Esophagus (tissue), 2 donors: ENCODE measurements around the gene IFT43. TPM values are rescaled to one million over a fixed set of nuclear protein-coding genes. Genes with fewer than 3 reads are reported as not detected.
A peak's percentile ranks its signal among the peaks of the same experiment; 100 is the strongest.

Experiments used
- H3K27ac ChIP-seq, 2 donors: one replicate each; pipeline ENCODE4 v1.5.1; 2013; ENCODE audit warnings: low read depth in 2 of 2, mild to moderate bottlenecking in 2 of 2, inconsistent platforms in 1 of 2, low read length in 1 of 2, moderate library complexity in 1 of 2
- H3K27me3 ChIP-seq, 2 donors: one replicate each; pipeline ENCODE4 v1.6.1; 2013; ENCODE audit warnings: low read length in 2 of 2, control low read depth in 1 of 2, mild to moderate bottlenecking in 1 of 2; ENCODE audit not compliant: insufficient read depth in 2 of 2, control insufficient read depth in 1 of 2
- H3K36me3 ChIP-seq, 2 donors: one replicate each; pipeline ENCODE4 v1.6.1; 2013; ENCODE audit warnings: low read length in 1 of 2; ENCODE audit not compliant: control insufficient read depth in 2 of 2, insufficient read depth in 2 of 2
- H3K4me1 ChIP-seq, 2 donors: one replicate each; pipeline ENCODE4 v1.6.1; 2013; ENCODE audit warnings: low read length in 1 of 2; ENCODE audit not compliant: control insufficient read depth in 2 of 2, insufficient read depth in 2 of 2
- H3K4me3 ChIP-seq, 2 donors: one replicate each; pipeline ENCODE4 v1.5.1; 2013; ENCODE audit warnings: low read length in 2 of 2, mild to moderate bottlenecking in 2 of 2, low read depth in 1 of 2, moderate library complexity in 1 of 2
- H3K9me3 ChIP-seq, 2 donors: one replicate each; pipeline ENCODE4 v1.6.1; 2013; ENCODE audit warnings: mild to moderate bottlenecking in 2 of 2, low read depth in 1 of 2, low read length in 1 of 2, moderate library complexity in 1 of 2; ENCODE audit not compliant: control insufficient read depth in 2 of 2, insufficient read depth in 1 of 2
- WGBS, 2 donors: extraction: QIAGEN DNeasy Blood & Tissue Kit; methylation state at CpG; one replicate each; pipeline ENCODE4 v1.1.7; 2013; 5-methylcytosine and 5-hydroxymethylcytosine counted together
- polyA plus RNA-seq, 2 donors: library from polyadenylated mRNA; stranded (reverse); fragments of 200-250 nt; gene quantifications; one replicate each; pipeline ENCODE4 v1.2.3, GENCODE V29; 2013
- donor health status: healthy with polysubstance abuse.
- donor health status: Bipolar disorder and iron deficiency.

Gene IFT43
- polyA plus RNA-seq, 2 donors: 25.2 to 27.7 TPM

DNA sequence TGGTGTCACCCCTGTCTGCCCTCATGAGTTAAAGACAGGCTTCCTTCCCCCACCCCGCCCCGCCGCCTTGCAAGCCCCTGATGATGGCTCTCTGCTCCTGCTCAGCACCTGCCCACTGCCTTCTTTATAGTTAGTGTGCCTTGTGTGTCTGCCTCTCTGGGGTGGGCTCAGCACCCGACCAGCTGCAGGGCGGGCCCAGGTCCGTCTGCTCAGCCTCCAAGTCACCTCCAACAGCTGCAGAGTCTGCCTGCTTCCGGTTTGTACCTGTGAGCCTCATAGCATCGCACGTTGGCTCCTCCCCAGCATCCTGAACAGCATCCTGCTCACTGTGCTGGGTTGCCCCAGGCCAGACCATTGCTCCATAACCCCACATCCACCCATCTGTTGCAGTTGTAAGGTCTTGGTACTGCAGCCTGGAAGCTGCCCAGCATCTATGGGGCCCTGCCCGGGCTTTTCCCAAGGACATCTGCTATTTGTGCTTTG, 7.3 kb upstream of the IFT43 start:
- Histone ChIP-seq H3K27me3 (no peaks in the 10 kb centered on the region), H3K9me3 (no peaks in the 10 kb centered on the region), H3K36me3 (no peaks in the 10 kb centered on the region), H3K4me3 (no peak overlapping the region), H3K4me1 (peaks cover 5 to 13% of the 10 kb centered on the region in 2 donors), H3K27ac (no peak overlapping the region)
- 64 to 67% methylated on average over 10 of the region's 10 CpGs for WGBS, 2 donors

GRCh38 chr14:75979071-75979571, 6.4 kb upstream of the IFT43 start:
- Histone ChIP-seq H3K4me1 (peaks cover 5 to 13% of the 10 kb centered on the region in 2 donors), H3K36me3 (no peaks in the 10 kb centered on the region), H3K9me3 (no peaks in the 10 kb centered on the region), H3K27ac (peak overlapping the region in 1 of 2 donors; percentile 37), H3K4me3 (no peak overlapping the region), H3K27me3 (no peaks in the 10 kb centered on the region)
- WGBS, 2 donors: 51 to 58% methylated on average over 14 of the region's 14 CpGs

DNA sequence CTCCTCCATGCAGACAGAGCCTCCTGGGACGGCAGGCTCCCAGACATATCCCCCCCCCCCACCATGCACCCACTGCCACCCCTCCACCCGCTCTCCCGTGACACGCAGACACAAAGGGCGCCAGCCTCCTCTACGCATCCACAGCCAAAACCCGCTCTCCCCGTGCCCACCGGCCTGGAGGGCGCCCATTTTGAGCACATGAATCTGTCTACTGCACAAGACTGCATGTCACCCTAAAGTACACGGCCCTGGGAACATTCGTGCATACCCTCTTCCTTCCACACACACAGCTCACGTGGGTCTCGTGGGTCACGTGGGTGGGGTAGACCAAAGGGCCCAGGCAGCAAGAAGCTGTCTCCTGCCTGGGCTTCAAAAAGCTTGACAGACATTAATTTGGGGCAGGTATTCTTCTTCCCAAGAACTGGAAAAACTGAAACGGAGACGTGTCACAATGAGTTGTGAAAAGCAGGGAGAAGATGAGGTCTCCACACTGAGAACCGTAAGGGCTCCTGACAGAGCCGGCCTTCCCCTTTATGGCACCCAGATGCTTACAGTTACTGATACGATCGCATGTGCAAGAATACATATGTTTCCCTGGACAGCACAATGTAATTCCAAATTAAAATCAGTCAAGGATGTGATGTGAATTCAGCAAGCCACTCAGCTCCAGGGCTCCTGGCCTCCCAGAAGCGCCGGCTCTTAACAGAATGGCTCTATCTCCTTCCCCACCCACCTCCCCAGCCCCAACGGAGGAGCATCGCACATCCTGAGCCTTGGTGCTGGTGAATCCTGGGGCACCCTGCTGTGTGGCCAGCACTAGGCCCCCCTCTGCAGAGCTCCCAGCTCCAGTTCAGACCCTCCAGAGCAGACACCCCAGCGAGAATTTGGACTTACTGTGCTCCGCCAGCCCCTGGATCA, 5.7 kb upstream of the IFT43 start:
- WGBS, 2 donors: 62 to 66% methylated on average over 27 of the region's 27 CpGs
- H3K4me1 ChIP-seq: peaks cover 5 to 13% of the 10 kb centered on the region in 2 donors
- no peaks in the 10 kb centered on the region for H3K9me3 ChIP-seq

DNA sequence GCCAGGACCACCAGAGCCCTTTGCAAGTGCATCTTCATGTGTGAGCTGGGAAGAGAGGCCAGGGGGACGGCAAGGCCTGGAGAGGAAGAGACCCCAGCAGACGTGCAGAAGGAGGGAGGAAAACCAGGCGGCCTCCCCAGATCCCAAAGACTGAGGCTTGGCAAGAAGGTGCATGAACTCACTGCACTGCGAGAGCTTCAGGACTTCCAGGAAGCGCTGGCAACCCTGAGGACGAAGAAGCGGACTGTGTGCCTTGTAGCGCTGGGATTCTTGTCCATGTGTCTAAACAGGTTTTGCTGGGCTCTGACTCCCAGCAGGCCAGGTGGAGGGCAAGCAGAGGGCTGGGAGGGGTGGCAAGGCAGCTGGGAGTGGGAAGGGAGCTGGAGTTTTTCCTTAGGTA, 4.7 kb upstream of the IFT43 start:
- 41 to 43% methylated on average over 8 of the region's 8 CpGs for WGBS, 2 donors
- Histone ChIP-seq H3K4me3 (peak overlapping the region in 1 of 2 donors; percentile 82), H3K27ac (peak overlapping the region; percentile 87 to 92), H3K4me1 (peaks cover 5 to 13% of the 10 kb centered on the region in 2 donors), H3K36me3 (no peaks in the 10 kb centered on the region), H3K27me3 (no peaks in the 10 kb centered on the region), H3K9me3 (no peaks in the 10 kb centered on the region)

More for the DNA sequence above, 5.7 kb upstream of the IFT43 start:
- no peaks in the 10 kb centered on the region for H3K27me3 ChIP-seq
- no peaks in the 10 kb centered on the region for H3K36me3 ChIP-seq
- H3K27ac ChIP-seq: peak overlapping the region in 1 of 2 donors; percentile 92
- H3K4me3 ChIP-seq: peak overlapping the region in 1 of 2 donors; percentile 22

DNA sequence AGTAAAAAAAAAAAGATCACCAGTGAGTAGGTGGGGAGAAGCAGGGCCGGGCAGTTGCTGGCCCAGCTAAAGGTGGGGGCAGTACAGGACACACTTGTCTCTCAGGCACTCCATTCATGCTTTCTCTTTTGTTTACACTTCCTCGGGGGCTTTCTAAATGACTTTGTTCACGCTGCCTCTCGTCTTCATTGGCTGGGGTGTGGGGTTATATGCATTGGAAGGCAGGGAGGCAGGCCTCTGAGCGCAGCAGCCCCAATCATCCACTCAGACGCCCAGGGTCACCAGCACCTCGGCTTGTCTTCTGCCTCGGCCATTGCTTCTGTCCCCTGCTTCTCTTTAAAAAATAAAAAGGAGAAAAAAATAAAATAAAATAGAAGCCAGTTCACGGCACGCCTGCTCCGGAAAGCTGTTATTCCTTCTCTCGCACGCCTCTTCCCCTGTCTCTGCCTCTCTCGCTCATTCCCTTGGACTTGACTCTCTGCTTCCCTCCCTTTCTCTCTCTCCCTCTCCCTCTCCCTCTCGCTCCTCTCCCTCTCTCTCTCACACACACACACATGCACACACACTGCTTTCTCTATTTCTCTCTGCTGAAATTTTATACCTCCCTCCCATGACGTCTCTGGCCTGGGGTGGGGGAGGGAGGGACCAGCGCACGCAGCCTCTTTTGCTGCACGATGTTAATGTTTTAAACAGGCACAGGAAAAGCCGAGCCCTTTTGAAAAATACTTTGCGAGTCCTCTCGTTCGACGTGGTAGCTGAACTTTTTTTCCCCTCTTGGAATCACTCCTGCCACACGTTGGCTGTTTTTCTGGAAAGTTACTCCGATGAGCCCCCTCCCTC, 3.9 kb upstream of the IFT43 start, which contains the start of gene TGFB3:
Gene TGFB3 (minus strand): TSS at position 570 of the 840 bp plus-strand sequence. CDS start 1,102 bp downstream, outside the sequence.
- peaks cover 5 to 13% of the 10 kb centered on the region in 2 donors for H3K4me1 ChIP-seq

DNA sequence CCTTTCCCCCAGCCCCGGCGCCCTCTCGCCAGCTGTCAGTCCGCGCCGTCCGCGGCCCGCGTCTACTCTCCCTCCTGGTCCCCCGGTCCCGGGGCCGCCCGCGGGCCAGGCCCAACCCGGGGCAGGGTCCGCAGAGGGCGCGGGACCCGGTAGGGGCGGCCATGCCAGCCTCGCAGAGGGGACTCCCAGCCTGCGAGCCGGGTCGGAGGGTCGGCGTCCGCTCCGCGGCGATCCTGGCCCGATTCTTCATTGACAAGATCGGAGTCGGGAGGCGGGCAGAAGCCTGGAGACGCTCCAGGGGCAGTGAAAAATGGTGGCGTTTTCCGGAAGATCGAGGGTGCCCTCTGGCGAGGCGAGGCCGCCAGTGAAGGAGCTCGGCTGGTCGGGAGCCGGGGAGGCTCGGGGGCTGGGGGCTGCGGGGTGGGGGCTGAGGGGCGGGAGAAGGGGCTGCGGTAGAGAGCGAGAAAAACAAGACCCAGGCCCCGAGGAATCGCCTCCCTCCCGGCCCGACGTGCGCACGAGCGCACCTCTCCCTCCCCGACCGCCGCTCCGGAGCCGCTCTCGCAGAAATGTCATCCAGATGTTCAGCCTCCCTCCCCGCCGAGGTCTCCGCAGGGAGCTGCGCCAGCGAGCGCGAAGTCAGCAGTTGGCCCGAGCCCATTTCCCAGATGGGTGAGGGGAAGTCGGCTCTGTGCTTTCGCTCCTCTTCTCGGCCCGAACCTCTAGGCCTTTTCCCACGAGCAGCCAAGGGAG, 3.1 kb upstream of the IFT43 start:
- 1% methylated on average over 72 to 77 of the region's 77 CpGs for WGBS, 2 donors
- peak overlapping the region; percentile 75 to 82 for H3K4me3 ChIP-seq
- no peaks in the 10 kb centered on the region for H3K27me3 ChIP-seq
- H3K27ac ChIP-seq: peak overlapping the region; percentile 87 to 92
- H3K36me3 ChIP-seq: no peaks in the 10 kb centered on the region
- H3K4me1 ChIP-seq: peaks cover 5 to 13% of the 10 kb centered on the region in 2 donors
- no peaks in the 10 kb centered on the region for H3K9me3 ChIP-seq

More for the DNA sequence above, 3.9 kb upstream of the IFT43 start, which contains the start of gene TGFB3:
- WGBS, 2 donors: 1 to 2% methylated on average over 26 of the region's 26 CpGs
- Histone ChIP-seq H3K27ac (peak within 1 kb of the TSS; percentile 87 to 92), H3K4me3 (peak within 1 kb of the TSS; percentile 75 to 82), H3K36me3 (no peaks in the 10 kb centered on the region), H3K9me3 (no peaks in the 10 kb centered on the region), H3K27me3 (no peaks in the 10 kb centered on the region)

- WGBS, 2 donors: 36 to 41% methylated on average over 7 of the region's 7 CpGs
- peak overlapping the region in 1 of 2 donors; percentile 82 for H3K4me3 ChIP-seq
- H3K27me3 ChIP-seq: no peaks in the 10 kb centered on the region
These were observed 2.6 kb upstream of the IFT43 start for GRCh38 chr14:75983019-75983358.

GRCh38 chr14:75984674-75985073, 889 bp upstream of the IFT43 start:
- peaks cover 5 to 9% of the 10 kb centered on the region in 2 donors for H3K4me1 ChIP-seq
- H3K27ac ChIP-seq: no peak overlapping the region
- no peak overlapping the region for H3K4me3 ChIP-seq
- H3K9me3 ChIP-seq: no peaks in the 10 kb centered on the region
- H3K27me3 ChIP-seq: no peaks in the 10 kb centered on the region
- H3K36me3 ChIP-seq: no peaks in the 10 kb centered on the region
- WGBS, 2 donors: 59 to 83% methylated on average over 2 of the region's 2 CpGs

More at GRCh38 chr14:75983019-75983358, 2.6 kb upstream of the IFT43 start:
- H3K27ac ChIP-seq: peak overlapping the region; percentile 82 to 92
- H3K36me3 ChIP-seq: no peaks in the 10 kb centered on the region
- no peaks in the 10 kb centered on the region for H3K9me3 ChIP-seq
- H3K4me1 ChIP-seq: peaks cover 5 to 13% of the 10 kb centered on the region in 2 donors
